Body of pancreas (tissue), 4 donors: ENCODE measurements around the gene CCDC92B. TPM values are rescaled to one million over a fixed set of nuclear protein-coding genes. Genes with fewer than 3 reads are reported as not detected.

ENCODE experiments used
- ATAC-seq: fragments of 150-250 bp; one replicate; pipeline ENCODE4 v1.9.1; 2016
- DNase-seq, 4 donors: peaks; one replicate each; pipeline ENCODE4 v3.0.0-alpha.2; 2019
- H3K27ac ChIP-seq, 4 donors: fragments of 200-600 bp; sonication (generic); 1 replicate in 3 of 4; 2 replicates in 1 of 4; pipeline versions ENCODE4 v1.5.1 to v1.6.1; 2016 to 2019; ENCODE audit warnings: mild to moderate bottlenecking in 1 of 4, mixed read lengths in 1 of 4, moderate library complexity in 1 of 4
- H3K27me3 ChIP-seq, 2 donors: fragments of 200-600 bp; sonication (generic); one replicate each; pipeline ENCODE4 v1.6.0; 2016; ENCODE audit warnings: mild to moderate bottlenecking in 1 of 2
- H3K36me3 ChIP-seq, 2 donors: fragments of 200-600 bp; sonication (generic); replicated peaks in 1 of 2; 2 replicates each; pipeline ENCODE4 v1.5.1; 2016; ENCODE audit warnings: low read depth in 2 of 2; ENCODE audit not compliant: insufficient read depth in 1 of 2
- H3K4me1 ChIP-seq: fragments of 200-600 bp; sonication (generic); one replicate; pipeline ENCODE4 v1.6.0; 2016
- H3K4me3 ChIP-seq, 2 donors: fragments of 200-600 bp; sonication (generic); 1 replicate in 1 of 2; 2 replicates in 1 of 2; pipeline ENCODE4 v1.5.1; 2016 to 2019
- H3K9me3 ChIP-seq, 3 donors: fragments of 200-600 bp; sonication (generic); 1 replicate in 2 of 3; 2 replicates in 1 of 3; pipeline ENCODE4 v1.5.1; 2016
- CTCF ChIP-seq, 7 experiments: fragments of 450-650 bp in 4 of 7; fragments of 200-600 bp in 3 of 7; sonication (generic) in 3 of 7; IDR thresholded peaks; one replicate each; pipeline ENCODE4 v1.5.1; 2016 to 2019; ENCODE audit warnings: antibody characterized with exemption in 7 of 7
- POLR2A ChIP-seq, 3 donors: fragments of 450-650 bp; IDR thresholded peaks; one replicate each; pipeline ENCODE4 v1.6.1; 2016; ENCODE audit warnings: antibody characterized with exemption in 3 of 3, mild to moderate bottlenecking in 2 of 3
- WGBS, 2 donors: methylation state at CpG; one replicate each; pipeline ENCODE4 v1.1.5; 2017; 5-methylcytosine and 5-hydroxymethylcytosine counted together
- intact Hi-C: fragments of 100-400 bp; cut with DNase I; formaldehyde crosslinking; loops from one replicate; pipeline ENCODE4 v1.15.1; 2023
- total RNA-seq, 2 donors: library from RNA; depleted of rRNA; stranded (reverse); fragments of >200 nt; gene quantifications; one replicate each; pipeline ENCODE4 v1.1.0, GENCODE V29; 2016

CCDC92B gene
- total RNA-seq, 2 donors from 2014 or later: 0.26 TPM; not detected in 1

DNA sequence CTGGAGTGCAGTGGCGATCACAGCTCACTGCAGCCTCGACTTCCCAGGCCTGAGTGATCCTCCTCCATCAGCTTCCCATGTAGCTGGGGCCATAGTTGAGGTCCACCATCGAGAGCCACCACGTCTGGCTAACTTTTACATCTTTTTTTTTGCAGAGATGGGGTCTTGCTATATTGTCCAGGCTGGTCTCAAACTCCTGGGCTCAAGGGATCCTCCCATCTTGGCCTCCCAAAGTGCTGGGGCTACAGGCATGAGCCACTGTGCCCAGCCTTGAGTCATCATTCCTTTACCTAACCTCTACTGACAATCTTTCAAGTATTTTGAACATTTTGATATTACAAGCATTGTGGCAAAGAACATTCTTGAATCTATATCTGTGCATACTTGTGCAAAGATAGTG, 9.4 kb upstream of the CCDC92B start:
- no peaks in the 10 kb centered on the region for H3K9me3 ChIP-seq
- intact Hi-C loops: no loop called here
- DNase-seq: no peak
- H3K4me1 ChIP-seq: peaks cover 11% of the 10 kb centered on the region
- H3K27ac ChIP-seq: no peak overlapping the region
- TF ChIP-seq POLR2A (IDR thresholded peaks at IDR 0.05): no peak
- TF ChIP-seq CTCF (IDR thresholded peaks at IDR 0.05): no peak
- H3K4me3 ChIP-seq: no peak overlapping the region
- H3K27me3 ChIP-seq: no peaks in the 10 kb centered on the region
- WGBS, 2 donors: 55 to 68% methylated on average over 3 to 4 of the region's 4 CpGs
- ATAC-seq: no peak
- no peaks in the 10 kb centered on the region for H3K36me3 ChIP-seq

DNA sequence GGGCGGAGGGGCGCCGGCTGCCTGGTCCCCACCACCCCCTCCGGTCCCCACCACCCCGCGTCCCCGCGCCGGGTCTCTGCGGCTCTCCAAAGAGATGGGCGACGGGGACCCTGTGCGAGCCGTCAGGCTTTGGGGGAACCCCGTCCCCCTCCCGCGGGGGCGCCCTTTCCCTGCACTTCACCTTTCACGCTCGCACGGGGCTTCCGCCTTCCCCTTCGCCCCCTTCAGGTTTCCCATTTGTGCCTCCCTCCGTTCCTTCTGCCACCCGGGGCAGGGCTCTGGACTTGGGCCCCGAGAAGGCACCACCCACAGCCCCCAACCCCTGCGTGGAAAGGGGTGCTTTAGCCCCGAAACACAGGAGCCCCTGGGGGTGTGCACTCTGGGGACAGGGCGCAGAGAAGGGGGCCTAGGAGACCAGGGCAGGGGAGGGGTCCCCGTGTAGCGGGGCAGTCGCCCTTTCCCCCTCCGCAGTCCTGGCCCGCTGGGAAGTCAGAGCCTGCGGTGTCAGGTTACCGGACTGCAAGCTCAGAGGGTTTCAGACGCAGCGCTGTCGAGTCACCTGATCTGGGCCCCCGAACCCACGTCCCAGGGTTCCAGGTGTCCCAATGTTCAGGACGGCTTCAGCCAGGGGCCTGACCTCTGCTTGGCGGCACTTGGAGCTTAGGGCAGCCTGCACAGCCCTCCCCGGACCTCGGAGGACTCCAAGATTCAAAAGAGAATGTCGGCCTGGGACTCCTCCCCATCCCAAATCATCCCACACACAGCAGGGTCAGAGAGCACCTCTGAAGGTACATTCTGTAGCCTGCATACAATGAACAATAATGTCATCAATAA, 6.7 kb upstream of the CCDC92B start:
- Histone ChIP-seq H3K36me3 (no peaks in the 10 kb centered on the region), H3K9me3 (no peaks in the 10 kb centered on the region), H3K27ac (no peak overlapping the region), H3K4me1 (peaks cover 11% of the 10 kb centered on the region), H3K4me3 (peak overlapping the region; percentile 16 to 22), H3K27me3 (no peaks in the 10 kb centered on the region)
- 1 to 2% methylated on average over 16 to 37 of the region's 46 CpGs for WGBS, 2 donors
- TF ChIP-seq CTCF (IDR thresholded peaks at IDR 0.05) (no peak), POLR2A (IDR thresholded peaks at IDR 0.05) (no peak)
- intact Hi-C loops: no loop called here
- ATAC-seq: peak; percentile 60
- DNase-seq: peak in 3 of 4 donors; percentile 21 to 49 (median 25)

GRCh38 chr17:2751491-2751890, 2.0 kb upstream of the CCDC92B start:
- WGBS, 2 donors: 71 to 83% methylated on average over 2 of the region's 2 CpGs
- no peak for TF ChIP-seq CTCF (IDR thresholded peaks at IDR 0.05)
- no peak for TF ChIP-seq POLR2A (IDR thresholded peaks at IDR 0.05)

GRCh38 chr17:2750721-2751120, 1.3 kb upstream of the CCDC92B start:
- Histone ChIP-seq H3K4me3 (no peak overlapping the region), H3K27ac (no peak overlapping the region), H3K4me1 (peaks cover 9% of the 10 kb centered on the region), H3K27me3 (no peaks in the 10 kb centered on the region), H3K9me3 (no peaks in the 10 kb centered on the region), H3K36me3 (no peaks in the 10 kb centered on the region)
- ATAC-seq (no peak), DNase-seq (no peak)
- intact Hi-C loops: no loop called here
- 78 to 100% methylated on average over 1 to 2 of the region's 2 CpGs for WGBS, 2 donors
- no peak for TF ChIP-seq POLR2A (IDR thresholded peaks at IDR 0.05)
- TF ChIP-seq CTCF (IDR thresholded peaks at IDR 0.05): no peak

More at GRCh38 chr17:2751491-2751890, 2.0 kb upstream of the CCDC92B start:
- Histone ChIP-seq H3K27ac (no peak overlapping the region), H3K4me1 (peaks cover 15% of the 10 kb centered on the region), H3K36me3 (no peaks in the 10 kb centered on the region), H3K9me3 (no peaks in the 10 kb centered on the region), H3K27me3 (no peaks in the 10 kb centered on the region), H3K4me3 (no peak overlapping the region)
- ATAC-seq (no peak), DNase-seq (no peak)
- intact Hi-C loops: no loop called here

- peak; percentile 94 for ATAC-seq
- intact Hi-C loops: no loop called here
- DNase-seq: peak; percentile 72 to 83 (median 76)
- no peaks in the 10 kb centered on the region for H3K9me3 ChIP-seq
- TF ChIP-seq CTCF (IDR thresholded peaks at IDR 0.05): peak in 1 of 7 experiments; percentile 21
- TF ChIP-seq POLR2A (IDR thresholded peaks at IDR 0.05): no peak
- no peak overlapping the region for H3K27ac ChIP-seq
- H3K27me3 ChIP-seq: no peaks in the 10 kb centered on the region
- peaks cover 4% of the 10 kb centered on the region for H3K4me1 ChIP-seq
- H3K4me3 ChIP-seq: peak overlapping the region in 1 of 2 donors; percentile 5
- H3K36me3 ChIP-seq: no peaks in the 10 kb centered on the region
- 0 to 3% methylated on average over 13 to 35 of the region's 35 CpGs for WGBS, 2 donors
These were observed 331 bp upstream of the CCDC92B start for GRCh38 chr17:2749784-2750181.
